ENCODE measurements around the gene AK1. TPM values are rescaled to one million over a fixed set of nuclear protein-coding genes. Genes with fewer than 3 reads are reported as not detected.
A peak's percentile ranks its signal among the peaks of the same experiment; 100 is the strongest.
"Not testable (repeated sequence)": the region's sequence is repeated elsewhere in the genome, so short reads cannot be mapped to it uniquely, and the experiment has no call there.

Gene AK1
- total RNA-seq, 2 experiments from 2014 or later, result 46.7 to 52.6 TPM

GRCh38 chr9:127884427-127884911 is 7.0 kb upstream of the AK1 start:
- H3K9me3 ChIP-seq (ENCODE audit: control insufficient read depth in 1 of 2, insufficient read depth in 1 of 2, low read length in 2 of 2), result no peaks in the 10 kb centered on the region
- Mint-ChIP-seq H3K27me3 (no peaks in the 10 kb centered on the region), H3K4me3 (no peak overlapping the region), H3K9me3 (no peaks in the 10 kb centered on the region), H3K36me3 (ENCODE audit: low read depth) (peaks cover 60% of the 10 kb centered on the region), H3K27ac (peak overlapping the region; percentile 44), H3K4me1 (ENCODE audit: low read depth) (peaks cover 5% of the 10 kb centered on the region)
- H3K36me3 ChIP-seq (ENCODE audit: insufficient read depth, low read length), result peaks cover 43% of the 10 kb centered on the region
- CTCF ChIA-PET, result interaction anchor here (0.7 kb wide), 1 partner anchor 26 kb away, joined by 3 read pairs; no protein-coding TSS in a partner anchor
- no peak for TF ChIP-seq CTCF (IDR thresholded peaks at IDR 0.05)
- DNase-seq (no peak), ATAC-seq (ENCODE audit: poor library complexity) (no peak)
- POLR2A ChIA-PET, result interaction anchor here (1.0 to 1.8 kb wide), 4 partner anchors 13 to 32 kb away, joined by 3 to 6 read pairs (median 4); partner anchors contain the start of gene ST6GALNAC4
- peaks cover 6% of the 10 kb centered on the region for H3K4me1 ChIP-seq (ENCODE audit: insufficient read depth, low read length)
- no peaks in the 10 kb centered on the region for H3K27me3 ChIP-seq (ENCODE audit: control insufficient read depth in 1 of 2, insufficient read depth in 2 of 2, low read length in 2 of 2)
- H3K4me3 ChIP-seq (ENCODE audit: low read length), result no peak overlapping the region
- intact Hi-C loops (cut with DNase I, micrococcal nuclease), result loop anchor here in 1 of 2 experiments (5.0 kb wide), 1 partner anchor 33 kb away; the partner anchor contains the start of gene ST6GALNAC4
- H3K27ac ChIP-seq (ENCODE audit: low read depth in 1 of 2, low read length in 2 of 2), result no peak overlapping the region

- Histone ChIP-seq H3K4me1 (ENCODE audit: insufficient read depth, low read length) (peaks cover 6% of the 10 kb centered on the region), H3K4me3 (ENCODE audit: low read length) (no peak overlapping the region), H3K27me3 (ENCODE audit: control insufficient read depth in 1 of 2, insufficient read depth in 2 of 2, low read length in 2 of 2) (no peaks in the 10 kb centered on the region), H3K27ac (ENCODE audit: low read depth in 1 of 2, low read length in 2 of 2) (no peak overlapping the region), H3K36me3 (ENCODE audit: insufficient read depth, low read length) (peaks cover 43% of the 10 kb centered on the region), H3K9me3 (ENCODE audit: control insufficient read depth in 1 of 2, insufficient read depth in 1 of 2, low read length in 2 of 2) (no peaks in the 10 kb centered on the region)
- ATAC-seq (ENCODE audit: poor library complexity) (no peak), DNase-seq (no peak)
- H3K4me3 Mint-ChIP-seq, result no peak overlapping the region
- TF ChIP-seq CTCF (IDR thresholded peaks at IDR 0.05), result no peak
- intact Hi-C loops (cut with DNase I, micrococcal nuclease), result loop anchor here in 1 of 2 experiments (5.0 kb wide), 1 partner anchor 33 kb away; the partner anchor contains the start of gene ST6GALNAC4
- no peaks in the 10 kb centered on the region for H3K27me3 Mint-ChIP-seq
- H3K4me1 Mint-ChIP-seq (ENCODE audit: low read depth), result peaks cover 5% of the 10 kb centered on the region
- ChIA-PET CTCF (no interaction called here), POLR2A (interaction anchor here (1.4 kb wide), 1 partner anchor 22 kb away, joined by 3 read pairs; no protein-coding TSS in a partner anchor)
- H3K27ac Mint-ChIP-seq, result peak overlapping the region; percentile 44
- peaks cover 59% of the 10 kb centered on the region for H3K36me3 Mint-ChIP-seq (ENCODE audit: low read depth)
- H3K9me3 Mint-ChIP-seq, result no peaks in the 10 kb centered on the region
Measured at GRCh38 chr9:127883959-127884358, 6.5 kb upstream of the AK1 start.

- H3K27ac Mint-ChIP-seq; H3K4me3 Mint-ChIP-seq; H3K4me3 ChIP-seq (ENCODE audit: low read length); H3K4me1 Mint-ChIP-seq (ENCODE audit: low read depth); H3K27me3 ChIP-seq (ENCODE audit: control insufficient read depth in 1 of 2, insufficient read depth in 2 of 2, low read length in 2 of 2); H3K9me3 Mint-ChIP-seq; DNase-seq; H3K27ac ChIP-seq (ENCODE audit: low read depth in 1 of 2, low read length in 2 of 2); H3K9me3 ChIP-seq (ENCODE audit: control insufficient read depth in 1 of 2, insufficient read depth in 1 of 2, low read length in 2 of 2); ATAC-seq (ENCODE audit: poor library complexity); H3K27me3 Mint-ChIP-seq: not testable (repeated sequence)
- CTCF ChIA-PET, result interaction anchor here (1.4 to 2.3 kb wide), 3 partner anchors 12 to 147 kb away, joined by 4 to 11 read pairs (median 9); partner anchors contain the start of gene TOR2A
- Histone ChIP-seq H3K4me1 (ENCODE audit: insufficient read depth, low read length) (peaks cover 15% of the 10 kb centered on the region), H3K36me3 (ENCODE audit: insufficient read depth, low read length) (peaks cover 29% of the 10 kb centered on the region)
- POLR2A ChIA-PET, result interaction anchor here (0.6 to 1.5 kb wide), 6 partner anchors 8 to 96 kb away, joined by 3 to 5 read pairs (median 4); partner anchors contain the start of genes CDK9 and ST6GALNAC6
- H3K36me3 Mint-ChIP-seq (ENCODE audit: low read depth), result peaks cover 48% of the 10 kb centered on the region
- intact Hi-C loops (cut with DNase I, micrococcal nuclease), result loop anchor here in 1 of 2 experiments (5.0 kb wide), 1 partner anchor 36 kb away; the partner anchor contains the start of gene ST6GALNAC4
Measured at GRCh38 chr9:127881715-127882114, 4.2 kb upstream of the AK1 start.

Data from CD4-positive, alpha-beta T cell (primary cell).